GM12891 (cell line): Measurements from ENCODE around the gene SGCE.

Experiments
- POLR2AphosphoS5 ChIP-seq: IDR thresholded peaks from 2 replicates; pipeline ENCODE4 v1.6.1; 2011; ENCODE audit warnings: low read depth, low read length, control low read depth
- TAF1 ChIP-seq: IDR thresholded peaks from 2 replicates; pipeline ENCODE4 v1.6.1; 2011; ENCODE audit warnings: low read depth, low read length, control low read depth

DNA sequence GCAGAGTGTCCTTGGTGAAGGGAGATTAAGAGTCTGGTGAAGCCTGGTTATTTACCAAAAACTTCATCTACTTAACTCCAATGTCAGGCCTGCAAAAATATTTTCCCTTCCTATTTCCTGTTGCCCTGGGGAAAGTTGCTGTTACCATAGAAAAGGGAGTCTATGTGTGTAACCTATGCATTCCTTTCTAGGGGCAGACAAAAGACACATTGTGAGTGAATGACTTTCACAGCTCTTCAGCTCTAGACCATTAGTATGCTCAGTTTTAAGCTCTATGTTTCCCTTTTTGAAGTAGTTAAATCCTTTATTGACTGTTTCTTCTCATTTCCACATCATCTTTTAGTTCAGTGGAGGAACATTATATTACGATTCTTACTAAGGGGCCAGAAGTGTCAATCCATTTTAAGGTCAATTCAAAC is 45.6 kb upstream of the SGCE start:
- TF ChIP-seq POLR2AphosphoS5 (no peak), TAF1 (no peak)
